Naive thymus-derived CD4-positive, alpha-beta T cell (primary cell): ENCODE data around the gene CBLB. TPM values are rescaled to one million over a fixed set of nuclear protein-coding genes. Genes with fewer than 3 reads are reported as not detected.
A peak's percentile ranks its signal among the peaks of the same experiment; 100 is the strongest.

Source experiments
- ATAC-seq: fragments of 150-1000 bp; cut with Tn5 transposase; 2 replicates; pipeline ENCODE4 v1.10.0; 2021; ENCODE audit warnings: mild to moderate bottlenecking, moderate library complexity
- CTCF ChIA-PET: fragments of 350-600 bp; sonication (Branson Sonifier 250); formaldehyde crosslinking; loops from one replicate; lab custom pipeline; 2021; ENCODE audit warnings: antibody characterized with exemption; lab: Charles Lee
- POLR2A ChIA-PET: fragments of 350-600 bp; sonication (Branson Sonifier 250); formaldehyde crosslinking; loops from one replicate; lab custom pipeline; 2021; ENCODE audit warnings: antibody characterized with exemption, inconsistent platforms; lab: Charles Lee
- DNase-seq, 9 donors: peaks; one replicate each; pipeline versions ENCODE4 v3.0.0 to v3.0.0-alpha.2; 2020 to 2022; ENCODE audit warnings: mixed read lengths in 1 of 9
- H3K27ac ChIP-seq: one replicate; pipeline ENCODE4 v1.7.0; 2013; ENCODE audit warnings: mild to moderate bottlenecking, low read depth, low read length, moderate library complexity
- H3K27me3 ChIP-seq, 2 donors: one replicate each; pipeline ENCODE4 v1.7.0; 2013; ENCODE audit warnings: low read length in 2 of 2, mild to moderate bottlenecking in 2 of 2, moderate library complexity in 2 of 2; ENCODE audit not compliant: control insufficient read depth in 2 of 2, insufficient read depth in 2 of 2
- H3K36me3 ChIP-seq, 3 experiments: 1 replicate in 2 of 3; 2 replicates in 1 of 3; pipeline ENCODE4 v1.7.0; 2013; ENCODE audit warnings: low read length in 3 of 3, mild to moderate bottlenecking in 3 of 3, moderate library complexity in 1 of 3; ENCODE audit not compliant: insufficient read depth in 3 of 3, control insufficient read depth in 2 of 3
- H3K4me1 ChIP-seq, 2 donors: one replicate each; pipeline ENCODE4 v1.7.0; 2013; ENCODE audit warnings: low read length in 2 of 2, mild to moderate bottlenecking in 2 of 2, moderate library complexity in 1 of 2; ENCODE audit not compliant: control insufficient read depth in 2 of 2, insufficient read depth in 2 of 2
- H3K4me3 ChIP-seq: 2 replicates; pipeline ENCODE4 v1.7.0; 2013; ENCODE audit warnings: mild to moderate bottlenecking, low read length
- H3K9me3 ChIP-seq, 3 experiments: 1 replicate in 2 of 3; 2 replicates in 1 of 3; pipeline ENCODE4 v1.7.0; 2013; ENCODE audit warnings: low read length in 3 of 3; ENCODE audit not compliant: control insufficient read depth in 2 of 3
- H3K27ac Mint-ChIP-seq, 9 donors: one replicate each; pipeline ENCODE4 v1.8.0; 2020 to 2022; ENCODE audit warnings: mixed read lengths in 9 of 9, mild to moderate bottlenecking in 8 of 9, moderate library complexity in 5 of 9, inconsistent platforms in 2 of 9
- H3K27me3 Mint-ChIP-seq, 5 donors: one replicate each; pipeline ENCODE4 v1.8.0; 2021 to 2022; ENCODE audit warnings: mixed read lengths in 5 of 5, mild to moderate bottlenecking in 1 of 5
- H3K36me3 Mint-ChIP-seq, 5 donors: one replicate each; pipeline ENCODE4 v1.8.0; 2020 to 2022; ENCODE audit warnings: mixed read lengths in 5 of 5, mild to moderate bottlenecking in 3 of 5, inconsistent platforms in 1 of 5
- H3K4me1 Mint-ChIP-seq, 7 donors: one replicate each; pipeline ENCODE4 v1.8.0; 2020 to 2022; ENCODE audit warnings: mixed read lengths in 7 of 7, mild to moderate bottlenecking in 3 of 7, inconsistent platforms in 1 of 7
- H3K4me3 Mint-ChIP-seq, 10 donors: one replicate each; pipeline ENCODE4 v1.8.0; 2020 to 2022; ENCODE audit warnings: mild to moderate bottlenecking in 10 of 10, mixed read lengths in 10 of 10, moderate library complexity in 6 of 10, inconsistent platforms in 2 of 10
- H3K9me3 Mint-ChIP-seq, 11 donors: one replicate each; pipeline ENCODE4 v1.8.0; 2020 to 2022; ENCODE audit warnings: mixed read lengths in 11 of 11, mild to moderate bottlenecking in 4 of 11, inconsistent platforms in 1 of 11, moderate library complexity in 1 of 11
- intact Hi-C, 2 donors: fragments of 100-400 bp; cut with micrococcal nuclease; formaldehyde crosslinking; loops; one replicate each; pipeline ENCODE4 v1.15.1; 2023
- polyA plus RNA-seq, 2 donors: library from polyadenylated mRNA; unstranded; fragments of 300-500 nt; fragmentation: Illumina TruSeq; gene quantifications; one replicate each; pipeline ENCODE4 v1.2.3, GENCODE V29; 2021
- total RNA-seq, 6 experiments: library from RNA in 5 of 6; stranded (reverse) in 5 of 6; gene quantifications; 1 replicate in 5 of 6; 2 replicates in 1 of 6; pipeline ENCODE4 v1.2.3 and lab custom pipeline; 2021 to 2026

The CBLB gene
- total and polyA plus RNA-seq, 7 experiments from 2014 or later = 22.4 to 135 (median 97.8) TPM

- intact Hi-C loops = no loop called here
- no peaks in the 10 kb centered on the region for H3K9me3 ChIP-seq
- Mint-ChIP-seq H3K27me3 (no peaks in the 10 kb centered on the region), H3K4me3 (peak overlapping the region in 6 of 10 donors; percentile 4 to 78 (median 35)), H3K36me3 (peaks cover 0 to 10% (median 0%) of the 10 kb centered on the region in 5 donors), H3K4me1 (peaks cover 15 to 45% (median 33%) of the 10 kb centered on the region in 7 donors), H3K27ac (peak overlapping the region in 8 of 9 donors; percentile 9 to 93 (median 64)), H3K9me3 (peaks cover 0 to 2% (median 0%) of the 10 kb centered on the region in 11 donors)
- peaks cover 0 to 7% of the 10 kb centered on the region in 2 donors for H3K4me1 ChIP-seq
- H3K27me3 ChIP-seq = no peaks in the 10 kb centered on the region
- ATAC-seq = no peak
- H3K36me3 ChIP-seq = no peaks in the 10 kb centered on the region
- ChIA-PET CTCF (no interaction called here), POLR2A (interaction anchor here (2.1 kb wide), 1 partner anchor 9 kb away, joined by 10 read pairs; the partner anchor contains the start of gene CBLB)
- H3K27ac ChIP-seq = no peak overlapping the region
- DNase-seq = no peak
- H3K4me3 ChIP-seq = no peak overlapping the region
Measured at GRCh38 chr3:105878061-105878460, 9.2 kb upstream of the CBLB start.

GRCh38 chr3:105877336-105877910 lies 8.6 kb upstream of the CBLB start:
- ATAC-seq = peak; percentile 12
- ChIA-PET POLR2A (interaction anchor here (2.1 kb wide), 1 partner anchor 9 kb away, joined by 10 read pairs; the partner anchor contains the start of gene CBLB), CTCF (no interaction called here)
- Mint-ChIP-seq H3K9me3 (peaks cover 0 to 2% (median 0%) of the 10 kb centered on the region in 11 donors), H3K4me3 (peak overlapping the region; percentile 49 to 78 (median 70)), H3K4me1 (peaks cover 15 to 39% (median 31%) of the 10 kb centered on the region in 7 donors), H3K36me3 (peaks cover 0 to 11% (median 0%) of the 10 kb centered on the region in 5 donors), H3K27me3 (no peaks in the 10 kb centered on the region), H3K27ac (peak overlapping the region; percentile 33 to 93 (median 80))
- DNase-seq = no peak
- Histone ChIP-seq H3K27ac (peak overlapping the region; percentile 41), H3K27me3 (no peaks in the 10 kb centered on the region), H3K4me1 (peaks cover 0 to 7% of the 10 kb centered on the region in 2 donors), H3K4me3 (peak overlapping the region; percentile 17), H3K9me3 (no peaks in the 10 kb centered on the region), H3K36me3 (no peaks in the 10 kb centered on the region)
- intact Hi-C loops = loop anchor here (1.0 to 2.0 kb wide), 2 partner anchors 8 to 125 kb away; partner anchors contain the start of gene CBLB (in 2 of the 2)

- no peaks in the 10 kb centered on the region for H3K9me3 ChIP-seq
- ChIA-PET CTCF (no interaction called here), POLR2A (interaction anchor here (0.8 to 2.1 kb wide), 2 partner anchors 8 to 15 kb away, joined by 3 to 10 read pairs; partner anchors contain the start of gene CBLB)
- H3K27me3 ChIP-seq = no peaks in the 10 kb centered on the region
- no peaks in the 10 kb centered on the region for H3K36me3 ChIP-seq
- intact Hi-C loops = loop anchor here (1.0 to 2.0 kb wide), 2 partner anchors 8 to 124 kb away; partner anchors contain the start of gene CBLB (in 2 of the 2)
- H3K36me3 Mint-ChIP-seq = peaks cover 0 to 12% (median 0%) of the 10 kb centered on the region in 5 donors
- peak overlapping the region; percentile 41 for H3K27ac ChIP-seq
- peak; percentile 73 for ATAC-seq
- no peaks in the 10 kb centered on the region for H3K27me3 Mint-ChIP-seq
- peaks cover 15 to 39% (median 31%) of the 10 kb centered on the region in 7 donors for H3K4me1 Mint-ChIP-seq
- peak in 6 of 9 donors; percentile 17 to 38 (median 24) for DNase-seq
- peaks cover 0 to 2% (median 0%) of the 10 kb centered on the region in 11 donors for H3K9me3 Mint-ChIP-seq
- H3K4me3 Mint-ChIP-seq = peak overlapping the region; percentile 49 to 78 (median 70)
- peak overlapping the region; percentile 17 for H3K4me3 ChIP-seq
- peaks cover 0 to 7% of the 10 kb centered on the region in 2 donors for H3K4me1 ChIP-seq
- H3K27ac Mint-ChIP-seq = peak overlapping the region; percentile 33 to 93 (median 80)
Measured at GRCh38 chr3:105876780-105877327, 8.0 kb upstream of the CBLB start.

GRCh38 chr3:105869861-105870755 lies 1.3 kb upstream of the CBLB start:
- intact Hi-C loops = loop anchor here (1.0 to 5.0 kb wide), 17 partner anchors 7 to 1652 kb away; partner anchors contain the start of genes ALCAM (in 2 of the 2) and BBX (in 1 of the 2)
- no peaks in the 10 kb centered on the region for H3K27me3 ChIP-seq
- peaks cover 0 to 29% (median 1%) of the 10 kb centered on the region in 5 donors for H3K36me3 Mint-ChIP-seq
- POLR2A ChIA-PET = interaction anchor here (0.7 to 2.5 kb wide), 4 partner anchors 8 to 105 kb away, joined by 3 to 10 read pairs (median 7); no protein-coding TSS in a partner anchor
- peaks cover 20 to 30% of the 10 kb centered on the region in 2 donors for H3K4me1 ChIP-seq
- no peaks in the 10 kb centered on the region for H3K9me3 ChIP-seq
- H3K4me3 Mint-ChIP-seq = peak overlapping the region; percentile 89 to 100 (median 97)
- CTCF ChIA-PET = no interaction called here
- no peaks in the 10 kb centered on the region for H3K27me3 Mint-ChIP-seq
- H3K4me3 ChIP-seq = peak overlapping the region; percentile 86
- H3K4me1 Mint-ChIP-seq = peaks cover 15 to 49% (median 37%) of the 10 kb centered on the region in 7 donors
- peak overlapping the region; percentile 91 for H3K27ac ChIP-seq
- ATAC-seq (no peak), DNase-seq (no peak)
- H3K9me3 Mint-ChIP-seq = no peaks in the 10 kb centered on the region
- peaks cover 0 to 11% (median 0%) of the 10 kb centered on the region in 3 experiments for H3K36me3 ChIP-seq
- peak overlapping the region; percentile 64 to 98 (median 93) for H3K27ac Mint-ChIP-seq

GRCh38 chr3:105869531-105869833 lies 670 bp upstream of the CBLB start:
- Mint-ChIP-seq H3K27me3 (no peaks in the 10 kb centered on the region), H3K9me3 (no peaks in the 10 kb centered on the region), H3K27ac (peak overlapping the region; percentile 89 to 98 (median 94)), H3K36me3 (peaks cover 0 to 31% (median 7%) of the 10 kb centered on the region in 5 donors), H3K4me3 (peak overlapping the region; percentile 89 to 100 (median 97)), H3K4me1 (peaks cover 21 to 52% (median 44%) of the 10 kb centered on the region in 7 donors)
- H3K36me3 ChIP-seq = peaks cover 0 to 11% (median 1%) of the 10 kb centered on the region in 3 experiments
- ChIA-PET CTCF (no interaction called here), POLR2A (interaction anchor here (0.5 to 2.5 kb wide), 6 partner anchors 8 to 105 kb away, joined by 3 to 10 read pairs (median 4); no protein-coding TSS in a partner anchor)
- peak overlapping the region; percentile 86 for H3K4me3 ChIP-seq
- intact Hi-C loops = loop anchor here (1.0 to 5.0 kb wide), 17 partner anchors 8 to 1653 kb away; partner anchors contain the start of genes ALCAM (in 2 of the 2) and BBX (in 1 of the 2)
- H3K27ac ChIP-seq = peak overlapping the region; percentile 91
- ATAC-seq = no peak
- peaks cover 25 to 35% of the 10 kb centered on the region in 2 donors for H3K4me1 ChIP-seq
- no peak for DNase-seq
- no peaks in the 10 kb centered on the region for H3K9me3 ChIP-seq
- H3K27me3 ChIP-seq = no peaks in the 10 kb centered on the region
